ENCODE results near the gene SLC22A17.
"Not testable (repeated sequence)": the region's sequence is repeated elsewhere in the genome, so short reads cannot be mapped to it uniquely, and the experiment has no call there.

Gene SLC22A17

GRCh38 chr14:23327947-23328744 is 24.5 kb downstream of the SLC22A17 start:
- DNase-seq = peak; percentile 56 to 68

- DNase-seq = no peak
Measured at GRCh38 chr14:23326491-23327332, 26.0 kb downstream of the SLC22A17 start.

GRCh38 chr14:23325746-23326145 is 26.9 kb downstream of the SLC22A17 start:
- not testable (repeated sequence) for DNase-seq

GRCh38 chr14:23324993-23325392 is 27.7 kb downstream of the SLC22A17 start:
- no peak for DNase-seq

GRCh38 chr14:23324455-23324846 is 28.2 kb downstream of the SLC22A17 start:
- no peak for DNase-seq

GRCh38 chr14:23323838-23324454 is 28.7 kb downstream of the SLC22A17 start:
- DNase-seq = no peak

- DNase-seq = no peak
Measured at GRCh38 chr14:23322568-23323517, 29.8 kb downstream of the SLC22A17 start.

GRCh38 chr14:23321572-23322547 is 30.8 kb downstream of the SLC22A17 start:
- peak; percentile 13 to 36 for DNase-seq

GRCh38 chr14:23320584-23321571 is 31.8 kb downstream of the SLC22A17 start, which contains the start of gene PABPN1:
PABPN1 (plus strand) TSS chr14:23321457; CDS start chr14:23321470, 13 bp downstream.
- DNase-seq = peak; percentile 100

GRCh38 chr14:23319746-23320583 is 32.7 kb downstream of the SLC22A17 start:
- DNase-seq = no peak

GRCh38 chr14:23316300-23316699 is 36.4 kb downstream of the SLC22A17 start:
- DNase-seq = no peak

- DNase-seq = no peak
Measured at GRCh38 chr14:23310546-23310945, 42.1 kb downstream of the SLC22A17 start.

- no peak for DNase-seq
Measured at GRCh38 chr14:23308721-23309445, 43.8 kb downstream of the SLC22A17 start.

GRCh38 chr14:23307687-23308644 is 44.7 kb downstream of the SLC22A17 start:
- DNase-seq = no peak

GRCh38 chr14:23307146-23307530 is 45.5 kb downstream of the SLC22A17 start:
- DNase-seq = no peak

GRCh38 chr14:23306412-23307145 is 46.1 kb downstream of the SLC22A17 start, which contains the start of gene BCL2L2:
BCL2L2 (plus strand) TSS chr14:23306833; CDS start chr14:23307768, 935 bp downstream.
- DNase-seq = peak; percentile 88
